ENCODE results near the gene KRTAP5-5.
"Not testable (repeated sequence)": the region's sequence is repeated elsewhere in the genome, so short reads cannot be mapped to it uniquely, and the experiment has no call there.

The KRTAP5-5 gene, protein sequence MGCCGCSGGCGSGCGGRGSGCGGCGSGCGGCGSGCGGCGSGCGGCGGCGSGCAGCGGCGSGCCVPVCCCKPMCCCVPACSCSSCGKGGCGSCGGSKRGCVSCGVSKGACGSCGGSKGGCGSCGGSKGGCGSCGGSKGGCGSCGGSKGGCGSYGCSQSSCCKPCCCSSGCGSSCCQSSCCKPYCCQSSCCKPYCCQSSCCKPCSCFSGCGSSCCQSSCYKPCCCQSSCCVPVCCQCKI

DNA sequence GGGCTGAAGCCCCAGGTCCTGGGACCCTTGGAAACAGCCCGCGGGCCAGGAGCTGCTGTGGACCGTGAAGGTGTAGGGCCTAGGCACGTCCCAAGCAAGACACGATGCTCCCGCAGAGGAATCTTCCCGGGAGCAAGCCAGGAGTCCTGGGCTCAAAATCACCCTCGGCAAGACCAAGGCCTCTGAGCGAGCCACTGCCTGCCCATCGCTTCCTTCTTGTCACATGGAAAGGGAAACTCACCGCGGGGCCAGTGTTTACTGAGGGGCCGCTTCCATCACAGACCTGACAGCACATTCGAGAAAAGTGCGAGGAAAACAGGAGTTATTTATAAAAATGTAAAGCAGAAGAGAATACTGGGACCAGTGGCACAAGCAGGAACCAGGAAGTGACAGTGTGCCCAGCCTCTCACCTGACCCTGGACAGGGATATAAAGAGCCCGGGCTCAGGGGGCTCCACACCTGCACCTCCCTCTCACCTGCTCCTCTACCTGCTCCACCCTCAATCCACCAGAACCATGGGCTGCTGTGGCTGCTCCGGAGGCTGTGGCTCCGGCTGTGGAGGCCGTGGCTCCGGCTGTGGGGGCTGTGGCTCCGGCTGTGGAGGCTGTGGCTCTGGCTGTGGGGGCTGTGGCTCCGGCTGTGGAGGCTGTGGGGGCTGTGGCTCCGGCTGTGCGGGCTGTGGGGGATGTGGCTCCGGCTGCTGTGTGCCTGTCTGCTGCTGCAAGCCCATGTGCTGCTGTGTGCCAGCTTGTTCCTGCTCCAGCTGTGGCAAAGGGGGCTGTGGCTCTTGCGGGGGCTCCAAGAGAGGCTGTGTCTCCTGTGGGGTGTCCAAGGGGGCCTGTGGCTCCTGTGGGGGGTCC lies at the start of gene KRTAP5-5:
TSS of gene KRTAP5-5 (plus strand) at position 450 of the 860 bp plus-strand sequence. CDS start at position 516, 66 bp downstream.
- DNase-seq (ENCODE audit: low spot score): no peak

DNA sequence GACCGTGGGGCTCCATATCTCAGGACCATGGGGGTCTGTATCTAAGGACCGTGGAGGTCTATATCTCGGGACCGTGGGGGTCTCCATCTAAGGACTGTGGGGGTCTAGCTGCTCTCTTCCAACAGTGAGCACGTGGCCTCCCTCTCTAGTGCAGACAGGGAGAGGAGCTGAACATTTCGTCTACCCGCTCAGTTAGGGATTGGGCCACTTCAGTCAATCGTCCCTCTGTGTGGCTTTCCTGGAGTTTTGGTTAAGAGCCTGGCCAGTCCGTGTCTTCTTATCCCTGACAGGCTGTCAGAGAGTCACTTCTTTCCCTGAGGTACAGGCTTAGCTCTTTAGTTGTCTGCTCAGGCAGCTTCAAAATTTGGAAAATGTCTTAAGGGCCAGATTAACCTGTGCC lies 47.6 kb upstream of the KRTAP5-5 start:
- DNase-seq (ENCODE audit: low spot score): no peak

DNA sequence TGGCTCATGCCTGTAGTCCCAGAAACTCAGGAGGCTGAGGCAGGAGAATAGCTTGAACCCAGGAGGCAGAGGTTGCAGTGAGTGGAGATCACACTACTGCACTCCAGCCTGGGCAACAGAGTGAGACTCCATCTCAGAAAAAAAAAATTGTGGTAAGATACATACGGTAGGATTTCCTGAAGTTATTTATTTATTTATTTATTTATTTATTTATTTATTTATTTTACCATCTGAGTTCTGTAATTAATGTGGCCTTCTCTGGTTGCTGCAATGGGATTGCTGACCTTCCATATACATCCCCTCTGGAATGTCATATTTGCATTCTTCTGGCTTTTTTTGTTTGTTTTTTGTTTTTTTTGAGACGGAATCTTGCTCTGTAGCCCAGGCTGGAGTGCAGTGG lies 46.7 kb upstream of the KRTAP5-5 start:
- not testable (repeated sequence) for DNase-seq (ENCODE audit: low spot score)

DNA sequence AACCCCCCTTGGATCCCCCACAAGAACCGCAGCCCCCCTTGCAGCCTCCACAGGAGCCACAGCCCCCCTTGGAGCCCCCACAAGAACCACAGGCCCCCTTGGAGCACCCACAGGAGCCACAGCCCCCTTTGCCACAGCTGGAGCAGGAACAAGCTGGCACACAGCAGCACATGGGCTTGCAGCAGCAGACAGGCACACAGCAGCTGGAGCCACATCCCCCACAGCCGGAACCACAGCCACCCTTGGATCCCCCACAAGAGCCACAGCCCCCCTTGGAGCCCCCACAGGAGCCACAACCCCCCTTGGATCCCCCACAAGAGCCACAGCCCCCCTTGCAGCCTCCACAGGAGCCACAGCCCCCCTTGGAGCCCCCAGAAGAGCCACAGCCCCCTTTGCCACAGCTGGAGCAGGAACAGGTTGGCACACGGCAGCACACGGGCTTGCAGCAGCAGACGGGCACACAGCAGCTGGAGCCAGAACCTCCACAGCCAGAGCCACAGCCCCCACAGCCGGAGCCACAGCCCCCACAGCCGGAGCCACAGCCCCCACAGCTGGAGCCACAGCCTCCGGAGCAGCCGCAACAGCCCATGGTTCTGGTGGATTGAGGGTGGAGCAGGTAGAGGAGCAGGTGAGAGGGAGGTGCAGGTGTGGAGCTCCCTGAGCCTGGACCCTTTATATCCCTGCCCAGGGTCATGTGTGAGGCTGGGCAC lies 44.8 kb upstream of the KRTAP5-5 start, which contains the start of gene KRTAP5-1:
TSS of gene KRTAP5-1 (minus strand) at position 623 of the 710 bp plus-strand sequence. CDS start at position 589, 34 bp downstream.
- not testable (repeated sequence) for DNase-seq (ENCODE audit: low spot score)

DNA sequence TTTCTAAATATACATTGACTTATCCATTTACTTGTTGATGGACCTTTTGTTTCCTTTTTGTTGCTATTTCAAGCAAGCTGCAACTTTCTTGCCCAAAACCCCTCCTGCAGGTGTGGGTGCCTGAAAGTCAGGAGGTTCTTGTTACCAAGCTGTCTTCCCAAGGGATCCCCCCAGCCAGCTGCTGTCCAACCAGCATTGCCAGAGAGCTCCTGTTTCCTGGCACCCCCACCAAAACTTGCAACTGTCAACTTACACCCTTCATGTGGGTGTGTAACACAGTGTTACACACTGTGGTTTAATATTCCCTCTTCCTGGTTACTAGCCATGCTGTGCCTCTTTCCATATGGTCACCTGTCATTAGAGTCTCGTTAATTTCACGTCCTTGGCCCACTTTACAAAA lies 42.9 kb upstream of the KRTAP5-5 start:
- DNase-seq (ENCODE audit: low spot score): no peak

DNA sequence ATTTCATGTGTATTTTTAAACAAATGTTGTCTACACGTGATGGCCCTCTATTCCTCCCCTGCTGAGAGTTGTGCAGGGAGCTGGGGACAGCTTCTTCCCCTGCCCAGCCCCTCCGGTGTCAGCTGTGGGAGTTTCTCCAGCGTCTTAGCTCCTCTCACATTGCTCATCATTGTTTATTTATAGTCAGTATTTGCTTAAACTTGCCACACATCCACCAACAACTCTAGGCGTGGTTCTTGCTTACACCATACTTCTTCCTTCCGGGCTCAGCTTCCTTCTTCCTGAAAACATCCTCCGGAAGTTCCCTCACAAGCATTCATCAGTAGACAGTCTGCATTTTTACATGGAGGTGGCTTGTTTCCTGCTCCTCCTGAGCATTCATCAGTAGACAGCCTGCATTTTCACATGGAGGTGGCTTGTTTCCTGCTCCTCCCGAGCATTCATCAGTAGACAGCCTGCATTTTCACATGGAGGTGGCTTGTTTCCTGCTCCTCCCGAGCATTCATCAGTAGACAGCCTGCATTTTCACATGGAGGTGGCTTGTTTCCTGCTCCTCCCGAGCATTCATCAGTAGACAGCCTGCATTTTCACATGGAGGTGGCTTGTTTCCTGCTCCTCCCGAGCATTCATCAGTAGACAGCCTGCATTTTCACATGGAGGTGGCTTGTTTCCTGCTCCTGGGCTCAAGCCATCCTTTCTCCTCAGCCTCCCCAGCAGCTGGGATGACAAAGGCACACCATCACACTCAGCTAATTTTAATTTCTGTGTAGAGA lies 40.2 kb upstream of the KRTAP5-5 start:
- DNase-seq (ENCODE audit: low spot score): not testable (repeated sequence)

DNA sequence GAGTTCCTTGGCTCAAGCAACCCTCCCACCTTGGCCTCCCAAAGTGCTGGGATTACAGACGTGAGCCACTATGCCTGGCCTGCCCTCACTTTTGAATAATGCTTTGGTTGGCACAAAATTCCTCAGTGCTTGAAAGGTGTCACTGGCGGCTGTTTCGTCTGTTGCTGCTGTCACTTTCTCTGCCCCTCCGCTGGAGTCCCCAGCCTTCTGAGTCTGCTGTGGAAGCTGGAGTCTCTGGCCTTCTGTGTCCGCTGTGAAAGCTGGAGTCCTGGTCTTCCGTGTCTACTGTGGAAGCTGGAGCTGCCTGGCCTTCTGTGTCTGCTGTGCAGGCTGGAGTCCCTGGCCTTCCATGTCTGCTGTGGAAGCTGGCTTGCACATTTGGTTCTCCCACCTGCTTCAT lies 39.6 kb upstream of the KRTAP5-5 start:
- DNase-seq (ENCODE audit: low spot score): no peak

GRCh38 chr11:1592628-1593027 lies 36.9 kb upstream of the KRTAP5-5 start:
- no peak for DNase-seq (ENCODE audit: low spot score)

GRCh38 chr11:1595994-1596575 lies 33.5 kb upstream of the KRTAP5-5 start:
- not testable (repeated sequence) for DNase-seq (ENCODE audit: low spot score)

- not testable (repeated sequence) for DNase-seq (ENCODE audit: low spot score)
Observed at GRCh38 chr11:1596576-1597121, 32.9 kb upstream of the KRTAP5-5 start.

DNA sequence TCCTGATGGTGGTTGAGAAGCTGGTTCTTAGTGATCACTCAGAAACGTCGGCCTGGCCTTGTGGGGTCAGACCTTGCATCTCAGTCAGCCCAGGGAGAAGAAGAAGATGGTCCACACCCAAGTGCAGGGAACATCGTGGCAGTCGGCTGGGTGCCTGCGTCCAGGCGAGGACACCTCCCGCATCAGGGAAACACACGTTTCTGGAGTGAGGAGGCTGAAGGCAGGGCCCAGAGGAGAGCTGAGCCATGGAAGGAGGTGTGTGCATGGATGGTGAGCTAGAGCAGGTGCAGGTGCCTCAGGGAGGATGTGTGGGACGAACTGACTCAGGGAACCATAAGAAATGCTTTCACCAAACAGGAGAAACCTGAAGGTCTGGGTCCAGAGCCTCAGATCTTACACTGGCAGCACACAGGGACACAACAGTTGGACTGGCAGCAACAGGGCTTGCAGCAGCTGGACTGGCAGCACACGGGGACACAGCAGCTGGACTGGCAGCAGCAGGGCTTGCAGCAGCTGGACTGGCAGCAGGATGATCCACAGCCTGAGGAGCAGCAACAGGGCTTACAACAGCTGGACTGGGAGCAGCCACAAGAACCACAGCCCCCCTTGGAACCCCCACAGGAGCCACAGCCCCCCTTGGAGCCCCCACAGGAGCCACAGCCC lies 32.1 kb upstream of the KRTAP5-5 start:
- no peak for DNase-seq (ENCODE audit: low spot score)

DNA sequence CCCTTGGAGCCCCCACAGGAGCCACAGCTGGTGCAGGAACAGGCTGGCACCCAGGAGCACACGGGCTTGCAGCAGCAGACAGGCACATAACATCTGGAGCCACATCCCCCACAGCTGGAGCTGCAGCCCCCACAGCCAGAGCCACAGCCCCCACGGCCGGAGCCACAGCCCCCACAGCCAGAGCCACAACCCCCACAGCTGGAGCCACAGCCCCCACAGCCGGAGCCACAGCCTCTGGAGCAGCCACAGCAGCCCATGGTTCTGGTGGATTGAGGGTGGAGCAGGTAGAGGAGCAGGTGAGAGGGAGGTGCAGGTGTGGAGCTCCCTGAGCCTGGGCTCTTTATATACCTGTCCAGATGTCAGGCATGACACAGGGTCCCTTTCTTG lies 31.6 kb upstream of the KRTAP5-5 start, which contains the start of gene KRTAP5-2:
TSS of gene KRTAP5-2 (minus strand) at position 301 of the 387 bp plus-strand sequence. CDS start at position 257, 44 bp downstream.
- DNase-seq (ENCODE audit: low spot score): no peak

GRCh38 chr11:1598406-1598805 lies 31.2 kb upstream of the KRTAP5-5 start:
- DNase-seq (ENCODE audit: low spot score): not testable (repeated sequence)

- DNase-seq (ENCODE audit: low spot score): no peak
Observed at GRCh38 chr11:1598816-1599215, 30.8 kb upstream of the KRTAP5-5 start.

- DNase-seq (ENCODE audit: low spot score): no peak
Observed at GRCh38 chr11:1600626-1601025, 28.9 kb upstream of the KRTAP5-5 start.

DNA sequence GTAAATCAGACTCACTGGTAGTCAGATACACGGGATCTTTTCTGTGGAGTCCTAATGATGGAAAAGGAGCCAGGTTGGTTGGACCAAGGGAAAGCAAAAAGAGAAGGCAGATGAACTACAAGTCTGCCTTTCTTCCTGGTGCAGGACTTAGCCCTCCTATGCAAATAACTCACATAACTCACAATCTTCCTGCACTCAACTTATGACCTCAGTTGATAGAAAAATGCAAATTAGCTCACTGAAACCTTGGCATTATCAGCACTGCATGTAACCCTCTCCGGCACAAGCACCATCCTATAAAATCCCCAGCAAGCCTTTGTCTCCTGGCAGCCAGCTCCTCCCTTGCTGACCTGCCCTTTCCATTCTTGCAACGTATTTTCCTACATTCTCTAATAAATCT lies 27.9 kb upstream of the KRTAP5-5 start:
- not testable (repeated sequence) for DNase-seq (ENCODE audit: low spot score)

DNA sequence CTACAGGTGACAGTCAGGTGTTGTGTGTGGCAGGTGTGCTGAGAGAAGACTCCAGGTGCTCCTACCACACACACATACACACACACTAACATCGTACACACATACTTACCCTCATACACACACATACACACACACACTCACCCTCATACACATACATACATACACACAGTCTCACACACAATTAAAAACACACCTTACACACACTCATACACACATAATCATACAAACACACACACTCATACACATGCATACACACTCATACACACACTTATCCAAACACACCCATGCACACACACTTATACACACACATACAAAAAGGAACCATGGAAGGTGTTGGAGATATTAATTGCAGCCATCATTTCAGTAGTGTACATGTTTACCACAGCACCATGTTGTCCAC lies 25.9 kb upstream of the KRTAP5-5 start:
- DNase-seq (ENCODE audit: low spot score): no peak

GRCh38 chr11:1604181-1604580 lies 25.4 kb upstream of the KRTAP5-5 start:
- DNase-seq (ENCODE audit: low spot score): no peak

DNA sequence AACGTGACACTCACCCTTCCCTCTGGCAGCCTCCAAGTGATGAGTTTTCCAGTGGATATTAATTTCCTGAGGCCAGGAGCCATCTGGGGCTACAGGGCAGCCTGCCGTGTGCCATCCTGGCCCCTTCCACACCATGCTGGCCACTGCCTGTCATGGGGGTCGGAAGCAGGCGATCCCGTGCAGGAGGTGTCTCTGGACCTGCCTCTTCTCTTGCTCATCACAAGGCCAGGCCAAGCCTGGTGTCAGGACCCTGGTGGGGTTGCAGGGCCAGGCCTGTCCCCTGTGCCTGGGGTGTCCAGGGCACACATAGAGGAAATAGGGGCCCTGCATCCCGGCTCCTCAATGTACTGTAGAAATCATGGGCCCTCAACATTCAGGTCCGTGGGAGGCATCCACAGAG lies 24.9 kb upstream of the KRTAP5-5 start:
- no peak for DNase-seq (ENCODE audit: low spot score)

GRCh38 chr11:1605923-1606322 lies 23.7 kb upstream of the KRTAP5-5 start:
- not testable (repeated sequence) for DNase-seq (ENCODE audit: low spot score)

All from AG20443 (cell line).